ENCODE data around the gene EIF4E1B. TPM values are rescaled to one million over a fixed set of nuclear protein-coding genes. Genes with fewer than 3 reads are reported as not detected.

EIF4E1B gene
- total RNA-seq, 2 donors from 2014 or later, result not detected

DNA sequence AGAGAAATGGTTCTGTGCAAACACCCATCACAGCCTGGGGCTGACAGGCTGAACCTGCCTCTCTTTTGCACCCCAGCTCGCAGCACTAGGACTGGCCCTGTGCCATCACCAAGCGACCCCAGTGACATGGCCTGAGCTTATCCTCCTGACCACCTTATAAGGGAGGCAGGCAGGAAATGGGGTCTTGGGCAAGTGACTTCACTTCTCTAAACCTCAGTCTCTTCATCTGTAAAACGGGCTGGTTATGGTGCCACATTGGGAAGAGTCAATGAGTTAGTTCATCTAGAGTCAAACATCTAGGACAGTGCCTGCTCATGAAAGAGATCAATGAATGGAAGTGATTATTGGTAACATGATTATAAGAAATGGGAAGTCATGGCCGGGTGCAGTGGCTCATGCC is 6.3 kb upstream of the EIF4E1B start:
- DNase-seq (ENCODE audit: low spot score), result no peak

GRCh38 chr5:176624938-176625337 is 5.5 kb upstream of the EIF4E1B start:
- Histone ChIP-seq H3K4me1 (ENCODE audit: control insufficient read depth in 1 of 2, low read depth in 2 of 2) (peaks cover 5 to 19% of the 10 kb centered on the region in 2 donors), H3K9me3 (no peaks in the 10 kb centered on the region), H3K36me3 (no peaks in the 10 kb centered on the region), H3K27ac (no peak overlapping the region), H3K27me3 (replicated peaks; ENCODE audit: insufficient read depth) (peaks cover 9% of the 10 kb centered on the region), H3K4me3 (no peak overlapping the region)
- DNase-seq (ENCODE audit: low spot score) (no peak), ATAC-seq (ENCODE audit: insufficient number of reproducible peaks, low FRiP score, low read depth) (no peak)
- TF ChIP-seq CTCF (IDR thresholded peaks at IDR 0.05), result no peak

More for the DNA sequence above, 6.3 kb upstream of the EIF4E1B start:
- H3K9me3 ChIP-seq, result no peaks in the 10 kb centered on the region
- no peak for ATAC-seq (ENCODE audit: insufficient number of reproducible peaks, low FRiP score, low read depth)
- no peak for TF ChIP-seq CTCF (IDR thresholded peaks at IDR 0.05)
- H3K27me3 ChIP-seq (replicated peaks; ENCODE audit: insufficient read depth), result peaks cover 9% of the 10 kb centered on the region
- H3K27ac ChIP-seq, result no peak overlapping the region
- peaks cover 6 to 19% of the 10 kb centered on the region in 2 donors for H3K4me1 ChIP-seq (ENCODE audit: control insufficient read depth in 1 of 2, low read depth in 2 of 2)
- no peaks in the 10 kb centered on the region for H3K36me3 ChIP-seq
- no peak overlapping the region for H3K4me3 ChIP-seq

DNA sequence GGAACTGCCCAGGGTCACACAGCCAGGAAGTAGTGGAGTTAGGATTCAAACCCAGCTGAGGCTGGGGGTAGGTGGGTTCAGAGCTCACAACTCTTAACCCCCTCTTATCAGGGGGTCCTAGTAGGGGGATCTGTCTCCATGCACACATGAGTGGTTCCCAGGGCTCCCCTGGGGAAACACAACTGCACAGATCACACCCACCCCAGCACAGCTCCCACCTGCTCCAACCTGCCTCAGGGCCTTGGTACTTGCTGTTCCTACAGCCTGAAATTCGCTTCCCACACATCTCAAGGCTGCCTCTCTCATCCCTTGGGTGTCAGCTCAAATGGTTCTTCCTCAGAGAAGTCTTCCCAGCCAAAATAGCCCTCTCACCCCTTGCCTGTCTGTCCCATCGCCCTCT is 5.0 kb upstream of the EIF4E1B start:
- DNase-seq (ENCODE audit: low spot score), result no peak
- H3K36me3 ChIP-seq, result no peaks in the 10 kb centered on the region
- no peak overlapping the region for H3K4me3 ChIP-seq
- no peak overlapping the region for H3K27ac ChIP-seq
- peaks cover 10% of the 10 kb centered on the region for H3K27me3 ChIP-seq (replicated peaks; ENCODE audit: insufficient read depth)
- TF ChIP-seq CTCF (IDR thresholded peaks at IDR 0.05), result no peak
- no peaks in the 10 kb centered on the region for H3K9me3 ChIP-seq
- peaks cover 11 to 19% of the 10 kb centered on the region in 2 donors for H3K4me1 ChIP-seq (ENCODE audit: control insufficient read depth in 1 of 2, low read depth in 2 of 2)
- no peak for ATAC-seq (ENCODE audit: insufficient number of reproducible peaks, low FRiP score, low read depth)

DNA sequence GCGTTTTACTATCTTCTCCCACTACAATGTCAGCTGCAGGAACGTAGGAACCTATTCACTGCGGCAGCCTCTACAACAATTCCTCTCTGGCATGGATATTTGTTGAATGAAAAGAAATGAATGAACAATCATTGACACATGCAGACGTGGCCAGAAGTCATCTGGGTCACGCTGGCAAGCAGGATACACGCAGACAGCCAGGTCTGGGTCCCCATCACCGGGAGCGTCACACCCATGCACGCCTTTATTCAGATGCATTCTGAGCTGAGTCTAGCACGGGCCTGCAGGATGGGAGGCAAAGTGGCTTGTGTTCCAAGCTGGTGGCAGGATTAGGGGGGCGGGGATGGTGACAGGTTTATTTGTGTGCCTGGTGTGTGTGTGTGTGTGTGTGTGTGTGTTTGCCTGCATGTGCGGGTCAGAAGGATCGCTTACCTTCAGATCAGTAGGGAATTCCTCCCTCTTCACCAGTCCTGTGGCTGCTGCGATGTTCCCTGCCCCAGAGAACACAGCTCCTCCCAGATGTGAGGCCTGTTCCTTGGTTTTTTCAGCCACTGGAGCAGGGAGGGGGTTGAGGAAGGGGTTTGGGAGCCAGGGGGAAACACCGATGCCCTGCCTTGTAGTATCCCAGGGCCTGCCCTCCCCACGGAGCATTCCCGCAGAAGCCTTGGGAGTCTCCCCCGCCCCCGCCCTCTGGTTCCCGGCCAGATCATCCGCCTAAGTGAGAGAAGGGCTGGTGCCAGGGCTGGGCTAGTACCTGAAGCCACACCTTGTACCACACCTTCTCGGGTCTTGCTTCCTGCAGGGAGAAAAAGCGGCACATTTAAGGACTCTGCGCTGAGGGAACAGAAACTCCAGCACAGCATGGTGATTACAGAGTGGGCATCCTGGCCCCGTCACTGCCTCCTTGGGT is 4.3 kb upstream of the EIF4E1B start:
- H3K36me3 ChIP-seq, result no peaks in the 10 kb centered on the region
- peaks cover 13 to 17% of the 10 kb centered on the region in 2 donors for H3K4me1 ChIP-seq (ENCODE audit: control insufficient read depth in 1 of 2, low read depth in 2 of 2)
- DNase-seq (ENCODE audit: low spot score) (no peak), ATAC-seq (ENCODE audit: insufficient number of reproducible peaks, low FRiP score, low read depth) (no peak)
- no peak overlapping the region for H3K27ac ChIP-seq
- peaks cover 10% of the 10 kb centered on the region for H3K27me3 ChIP-seq (replicated peaks; ENCODE audit: insufficient read depth)
- H3K9me3 ChIP-seq, result no peaks in the 10 kb centered on the region
- TF ChIP-seq CTCF (IDR thresholded peaks at IDR 0.05), result no peak
- no peak overlapping the region for H3K4me3 ChIP-seq

DNA sequence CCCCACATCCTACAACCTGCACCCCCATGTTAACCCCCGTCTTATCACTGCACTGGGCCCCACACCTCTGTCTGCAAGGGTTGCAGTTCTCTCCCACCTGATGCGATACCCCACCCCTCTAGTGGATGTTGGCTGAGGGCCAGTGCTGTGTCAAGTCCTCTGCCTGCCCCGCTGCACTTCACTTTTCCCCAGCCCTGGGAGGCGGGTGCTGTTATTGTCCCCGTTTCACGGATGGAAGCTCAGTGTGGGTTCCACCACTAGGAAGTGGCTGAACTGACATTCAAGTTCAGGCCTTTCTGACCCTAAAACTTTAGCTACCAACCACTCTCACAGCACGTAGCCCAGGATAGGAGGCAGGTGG is 3.6 kb upstream of the EIF4E1B start:
- ATAC-seq (ENCODE audit: insufficient number of reproducible peaks, low FRiP score, low read depth) (no peak), DNase-seq (ENCODE audit: low spot score) (no peak)
- Histone ChIP-seq H3K27ac (no peak overlapping the region), H3K9me3 (no peaks in the 10 kb centered on the region), H3K27me3 (replicated peaks; ENCODE audit: insufficient read depth) (peaks cover 16% of the 10 kb centered on the region), H3K4me3 (no peak overlapping the region), H3K36me3 (no peaks in the 10 kb centered on the region), H3K4me1 (ENCODE audit: control insufficient read depth in 1 of 2, low read depth in 2 of 2) (peaks cover 13 to 17% of the 10 kb centered on the region in 2 donors)
- TF ChIP-seq CTCF (IDR thresholded peaks at IDR 0.05), result no peak
